Vagina (tissue), 2 donors: ENCODE data around the gene MICAL1. TPM values are rescaled to one million over a fixed set of nuclear protein-coding genes. Genes with fewer than 3 reads are reported as not detected.

Experiments used
- DNase-seq, 2 donors: peaks; one replicate each; pipeline ENCODE4 v3.0.0-alpha.2; 2017; ENCODE audit errors: extremely low spot score in 2 of 2
- H3K27ac ChIP-seq: fragments of 200-600 bp; sonication (generic); one replicate; pipeline ENCODE4 v1.5.1; 2019
- H3K27me3 ChIP-seq: fragments of 200-600 bp; sonication (generic); one replicate; pipeline ENCODE4 v1.5.1; 2019
- H3K36me3 ChIP-seq, 2 donors: fragments of 200-600 bp; sonication (generic); one replicate each; pipeline ENCODE4 v1.5.1; 2017 to 2019
- H3K4me1 ChIP-seq: fragments of 200-600 bp; sonication (generic); one replicate; pipeline ENCODE4 v1.5.1; 2019
- H3K4me3 ChIP-seq, 2 donors: fragments of 200-600 bp; sonication (generic); 1 replicate in 1 of 2; 2 replicates in 1 of 2; pipeline ENCODE4 v1.5.1; 2016 to 2019
- H3K9me3 ChIP-seq: fragments of 200-600 bp; sonication (generic); one replicate; pipeline ENCODE4 v1.5.1; 2019
- CTCF ChIP-seq, 3 experiments: fragments of 450-650 bp in 2 of 3; fragments of 200-600 bp in 1 of 3; sonication (generic) in 1 of 3; IDR thresholded peaks; one replicate each; pipeline ENCODE4 v1.5.1; 2017 to 2019; ENCODE audit warnings: antibody characterized with exemption in 3 of 3, mild to moderate bottlenecking in 2 of 3, moderate library complexity in 2 of 3
- POLR2A ChIP-seq, 2 donors: fragments of 450-650 bp; IDR thresholded peaks; one replicate each; pipeline ENCODE4 v1.6.1; 2017; ENCODE audit warnings: antibody characterized with exemption in 2 of 2, mild to moderate bottlenecking in 2 of 2, moderate library complexity in 2 of 2
- POLR2AphosphoS5 ChIP-seq, 2 donors: sonication (generic); formaldehyde crosslinking; IDR thresholded peaks; one replicate each; pipeline ENCODE4 v1.9.0; 2017; ENCODE audit warnings: antibody characterized with exemption in 2 of 2, mild to moderate bottlenecking in 2 of 2, low read depth in 1 of 2; ENCODE audit not compliant: insufficient read depth in 1 of 2
- intact Hi-C: fragments of 100-400 bp; cut with DNase I; formaldehyde crosslinking; loops from one replicate; pipeline ENCODE4 v1.15.1; 2023
- total RNA-seq: library from RNA; depleted of rRNA; stranded (reverse); fragments of >200 nt; gene quantifications from one replicate; pipeline ENCODE4 v1.2.3, GENCODE V29; 2016

Gene MICAL1
- total RNA-seq, 1 donor from 2014 or later: 54.0 TPM

GRCh38 chr6:109471105-109471810 is 15.7 kb upstream of the MICAL1 start:
- Histone ChIP-seq H3K27ac (no peak overlapping the region), H3K27me3 (no peaks in the 10 kb centered on the region), H3K36me3 (peaks cover 0 to 59% of the 10 kb centered on the region in 2 donors), H3K4me1 (peaks cover under 1% of the 10 kb centered on the region), H3K4me3 (no peak overlapping the region), H3K9me3 (no peaks in the 10 kb centered on the region)
- DNase-seq: peak in 1 of 2 donors; percentile 60
- intact Hi-C loops: no loop called here
- TF ChIP-seq POLR2A (IDR thresholded peaks at IDR 0.05) (no peak), CTCF (IDR thresholded peaks at IDR 0.05) (no peak), POLR2AphosphoS5 (IDR thresholded peaks at IDR 0.05; ENCODE audit: insufficient read depth in 1 of 2, low read depth in 1 of 2) (no peak)

GRCh38 chr6:109469591-109470189 is 14.1 kb upstream of the MICAL1 start:
- H3K27ac ChIP-seq: no peak overlapping the region
- H3K27me3 ChIP-seq: no peaks in the 10 kb centered on the region
- H3K36me3 ChIP-seq: peaks cover 0 to 61% of the 10 kb centered on the region in 2 donors
- intact Hi-C loops: no loop called here
- peak in 1 of 2 donors; percentile 75 for DNase-seq
- H3K4me3 ChIP-seq: no peak overlapping the region
- H3K9me3 ChIP-seq: no peaks in the 10 kb centered on the region
- no peaks in the 10 kb centered on the region for H3K4me1 ChIP-seq
- TF ChIP-seq POLR2A (IDR thresholded peaks at IDR 0.05) (no peak), CTCF (IDR thresholded peaks at IDR 0.05) (no peak), POLR2AphosphoS5 (IDR thresholded peaks at IDR 0.05; ENCODE audit: insufficient read depth in 1 of 2, low read depth in 1 of 2) (no peak)

GRCh38 chr6:109467696-109468095 is 12.1 kb upstream of the MICAL1 start:
- TF ChIP-seq POLR2AphosphoS5 (IDR thresholded peaks at IDR 0.05; ENCODE audit: insufficient read depth in 1 of 2, low read depth in 1 of 2) (no peak), CTCF (IDR thresholded peaks at IDR 0.05) (no peak), POLR2A (IDR thresholded peaks at IDR 0.05) (no peak)
- H3K36me3 ChIP-seq: peaks cover 0 to 62% of the 10 kb centered on the region in 2 donors

GRCh38 chr6:109466212-109466923 is 10.8 kb upstream of the MICAL1 start:
- TF ChIP-seq POLR2AphosphoS5 (IDR thresholded peaks at IDR 0.05; ENCODE audit: insufficient read depth in 1 of 2, low read depth in 1 of 2) (no peak), CTCF (IDR thresholded peaks at IDR 0.05) (no peak), POLR2A (IDR thresholded peaks at IDR 0.05) (no peak)
- Histone ChIP-seq H3K9me3 (no peaks in the 10 kb centered on the region), H3K27me3 (no peaks in the 10 kb centered on the region), H3K4me3 (no peak overlapping the region), H3K27ac (no peak overlapping the region), H3K4me1 (no peaks in the 10 kb centered on the region), H3K36me3 (peaks cover 0 to 62% of the 10 kb centered on the region in 2 donors)
- DNase-seq: no peak
- intact Hi-C loops: no loop called here

More at GRCh38 chr6:109467696-109468095, 12.1 kb upstream of the MICAL1 start:
- no peaks in the 10 kb centered on the region for H3K4me1 ChIP-seq
- no peak overlapping the region for H3K4me3 ChIP-seq
- no peak overlapping the region for H3K27ac ChIP-seq
- H3K9me3 ChIP-seq: no peaks in the 10 kb centered on the region
- intact Hi-C loops: no loop called here
- DNase-seq: no peak
- no peaks in the 10 kb centered on the region for H3K27me3 ChIP-seq
